ENCODE data around the gene SLC25A21. TPM values are rescaled to one million over a fixed set of nuclear protein-coding genes. Genes with fewer than 3 reads are reported as not detected.
"Not testable (repeated sequence)": the region's sequence is repeated elsewhere in the genome, so short reads cannot be mapped to it uniquely, and the experiment has no call there.

SLC25A21 gene
- total RNA-seq, 2 donors from 2014 or later, result 0.73 to 0.77 TPM

DNA sequence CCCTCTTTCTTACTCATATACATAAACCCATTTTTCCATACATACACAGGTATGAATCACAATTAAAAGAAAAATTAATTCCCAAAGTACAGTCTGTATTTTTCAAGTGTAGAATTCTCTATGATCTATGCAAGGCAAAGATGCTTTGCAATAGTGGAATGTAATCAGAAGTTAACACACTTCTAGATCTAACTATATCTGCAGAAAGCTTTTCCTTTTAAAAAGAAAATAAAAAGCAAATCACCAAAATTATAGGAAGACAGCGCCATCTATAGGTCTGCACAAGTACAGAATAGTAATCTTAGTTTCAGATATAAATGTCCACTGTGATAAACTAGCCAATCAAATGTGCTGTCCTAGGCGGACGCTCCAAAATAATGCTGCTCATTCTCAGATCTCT lies 22.0 kb downstream of the SLC25A21 start:
- ATAC-seq (peak in 1 of 2 donors; percentile 47), DNase-seq (no peak)
- intact Hi-C loops (cut with DNase I), result loop anchor here in 1 of 2 donors (10.0 kb wide), 1 partner anchor 506 kb away; no protein-coding TSS in a partner anchor

DNA sequence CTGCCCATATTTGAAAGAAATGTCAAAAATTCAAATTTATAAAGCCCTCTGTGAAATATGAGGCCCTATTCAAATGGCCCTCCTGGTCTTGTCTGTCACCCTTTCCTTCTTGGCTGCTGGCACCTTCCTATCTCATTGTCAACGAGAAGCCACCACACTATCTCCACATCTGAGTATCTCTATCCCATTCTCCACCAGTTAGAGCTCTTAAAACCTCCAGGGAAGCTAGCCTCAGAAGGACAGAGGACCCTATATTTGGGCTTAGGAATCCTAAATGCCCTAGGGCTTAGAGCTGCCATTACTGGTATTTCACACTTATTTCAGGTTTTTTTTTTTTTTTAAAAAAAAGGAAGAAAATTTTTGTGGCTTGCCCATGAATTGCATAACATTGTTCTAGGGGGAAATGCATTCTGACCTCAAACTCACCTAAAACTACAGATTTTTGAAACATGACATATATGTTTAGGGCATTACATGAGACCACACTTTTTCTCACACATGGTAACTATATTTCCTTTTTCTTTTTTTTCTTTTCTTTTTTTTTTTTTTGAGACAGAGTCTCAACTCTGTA lies 25.0 kb downstream of the SLC25A21 start:
- intact Hi-C loops (cut with DNase I), result no loop called here
- DNase-seq (no peak), ATAC-seq (no peak)

DNA sequence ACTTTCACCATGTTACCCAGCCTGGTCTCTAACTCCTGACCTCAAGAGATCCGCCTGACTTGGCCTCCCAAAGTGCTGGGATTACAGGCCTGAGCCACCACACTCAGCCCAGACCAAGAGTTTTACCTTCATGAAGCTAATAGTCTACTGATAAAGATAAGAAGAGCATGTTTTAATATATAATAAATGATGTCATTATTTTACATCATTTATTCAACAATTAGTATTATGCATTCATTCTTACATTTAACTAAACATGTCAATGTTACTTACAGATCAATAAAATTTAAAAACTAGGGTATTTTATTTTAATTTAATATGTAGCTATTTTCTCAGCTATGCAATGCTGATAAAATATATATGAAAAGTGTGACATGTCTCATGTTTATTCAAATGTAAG lies 26.0 kb downstream of the SLC25A21 start:
- intact Hi-C loops (cut with DNase I); DNase-seq; ATAC-seq: not testable (repeated sequence)

DNA sequence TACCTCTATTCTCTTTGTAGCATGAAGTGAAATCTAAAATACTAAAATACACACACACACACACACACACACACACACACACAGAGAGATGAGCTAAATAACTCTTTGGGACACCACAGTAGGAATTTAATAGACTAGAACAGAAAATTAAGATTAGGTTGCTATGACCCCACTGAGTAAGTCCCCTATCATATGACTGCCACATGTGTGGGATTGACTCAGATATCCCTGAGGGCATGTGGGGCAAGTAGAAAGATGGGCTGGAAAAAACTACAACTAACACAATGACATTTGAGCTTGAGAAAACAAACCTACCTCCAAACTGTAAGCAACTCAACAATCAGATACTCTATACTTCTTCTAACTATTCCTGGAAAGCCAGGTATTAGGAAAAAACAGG lies 27.0 kb downstream of the SLC25A21 start:
- ATAC-seq (no peak), DNase-seq (no peak)
- intact Hi-C loops (cut with DNase I), result no loop called here

DNA sequence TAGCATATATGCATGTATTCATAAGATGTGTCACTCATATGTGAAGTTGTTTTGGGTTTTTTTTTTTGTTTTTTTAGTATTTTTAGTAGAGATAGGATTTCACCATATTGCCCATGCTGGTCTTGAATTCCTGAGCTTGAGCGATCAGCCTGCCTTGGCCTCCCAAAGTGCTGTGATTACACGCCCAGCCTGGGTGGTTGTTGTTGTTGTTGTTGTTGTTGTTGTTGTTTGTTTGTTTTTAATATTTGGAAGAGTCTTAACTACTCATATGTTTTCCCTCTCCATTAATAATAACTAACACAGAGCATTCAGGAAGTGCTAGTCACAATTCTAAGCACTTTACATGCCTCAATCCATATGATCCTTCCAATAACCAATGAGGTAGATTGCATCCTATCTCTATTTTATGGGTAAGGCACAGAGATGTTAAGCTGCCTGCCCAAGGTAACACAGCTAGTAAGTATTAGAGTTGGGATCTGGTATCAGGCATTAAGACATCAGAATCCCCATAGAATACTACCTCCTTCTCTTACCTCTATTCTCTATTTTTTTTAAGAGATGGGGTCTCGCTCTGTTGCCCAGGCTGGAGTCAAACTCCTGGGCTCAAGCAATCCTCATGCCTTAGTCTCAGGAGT lies 27.6 kb downstream of the SLC25A21 start:
- intact Hi-C loops (cut with DNase I), result no loop called here
- DNase-seq (no peak), ATAC-seq (no peak)

DNA sequence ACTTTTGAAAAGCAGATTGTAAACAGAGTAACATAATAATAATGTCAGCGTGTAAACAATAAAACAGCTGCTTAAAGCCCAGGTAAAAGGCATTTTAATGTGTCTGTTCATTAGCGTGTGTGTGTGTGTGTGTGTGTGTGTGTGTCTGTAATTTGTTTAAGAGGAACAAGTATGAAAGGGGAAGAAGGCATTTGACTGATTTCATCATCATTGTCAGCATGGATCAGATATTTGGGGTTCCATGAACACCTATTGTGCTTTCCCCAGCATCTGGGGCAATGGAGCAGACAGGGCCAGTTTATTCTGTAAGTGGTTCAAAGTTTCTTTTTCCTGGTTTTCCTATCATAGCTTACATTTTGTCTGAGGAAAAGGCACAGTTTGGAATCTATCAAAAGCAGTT lies 28.9 kb downstream of the SLC25A21 start:
- no peak for DNase-seq
- intact Hi-C loops (cut with DNase I), result no loop called here

DNA sequence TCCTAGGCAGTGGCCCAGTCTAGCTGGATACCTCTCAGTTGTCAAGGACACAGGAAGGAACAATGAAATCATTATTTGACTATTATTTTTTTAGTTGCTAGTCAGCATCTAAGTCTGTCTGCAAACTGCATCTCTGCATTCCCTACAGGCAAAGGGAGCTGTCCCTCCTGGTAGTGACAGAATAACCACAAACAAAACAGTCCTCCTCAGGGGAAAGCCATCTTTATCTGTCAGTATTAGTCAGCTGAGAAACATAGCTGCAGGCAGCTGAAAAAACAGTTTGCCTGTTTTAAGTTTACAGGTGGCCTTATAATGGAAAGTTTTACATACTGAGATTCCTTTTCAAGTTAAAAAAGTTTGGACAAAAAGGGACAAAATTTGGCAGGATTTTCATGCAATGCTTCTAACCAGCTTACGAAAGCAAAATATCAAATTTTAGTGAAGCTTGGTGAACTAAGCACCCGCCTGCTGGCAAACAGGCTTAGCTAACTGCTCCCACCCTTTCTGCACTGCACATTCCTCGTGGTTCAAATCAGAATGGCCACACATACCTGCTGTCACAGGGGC lies 29.5 kb downstream of the SLC25A21 start:
- ATAC-seq, result no peak
- intact Hi-C loops (cut with DNase I), result no loop called here
- no peak for DNase-seq

More for the DNA sequence above, 28.9 kb downstream of the SLC25A21 start:
- no peak for ATAC-seq

DNA sequence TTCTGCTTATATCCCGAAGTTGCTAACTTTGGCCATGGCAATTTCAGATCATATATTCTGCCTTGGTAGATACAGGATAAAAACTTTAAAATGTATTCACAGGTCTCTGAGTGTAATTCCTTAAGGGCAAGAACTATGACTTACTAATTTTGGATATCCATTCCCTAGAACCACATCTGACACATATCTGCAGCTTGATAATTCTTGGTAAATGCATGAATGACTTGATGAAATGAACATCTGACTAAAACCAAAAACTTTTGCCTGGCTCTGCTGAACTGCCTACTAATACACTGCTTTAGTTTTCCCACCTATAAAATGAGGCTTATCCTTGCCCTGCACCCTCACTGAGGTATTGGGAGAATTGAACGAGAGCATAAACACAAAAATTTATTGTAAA lies 32.2 kb downstream of the SLC25A21 start:
- intact Hi-C loops (cut with DNase I), result no loop called here
- no peak for ATAC-seq
- DNase-seq, result no peak

DNA sequence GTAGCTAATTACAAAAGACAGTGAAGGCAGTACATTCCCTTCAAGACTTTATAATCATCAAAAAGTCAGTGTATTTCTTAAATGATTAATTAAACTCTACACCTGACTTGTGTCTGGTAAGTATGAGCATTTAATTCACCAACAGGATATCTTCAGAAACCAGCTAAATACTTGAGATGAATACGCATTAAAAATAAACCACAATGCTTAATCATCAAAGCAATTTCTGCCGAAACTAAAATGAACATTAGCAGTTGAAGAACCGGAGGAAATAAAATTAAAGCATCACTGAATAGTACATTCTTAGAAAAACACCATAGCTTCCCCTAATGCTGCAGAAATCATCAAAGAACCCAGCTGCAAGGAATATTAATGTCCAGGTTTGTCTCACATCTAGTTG lies 32.7 kb downstream of the SLC25A21 start:
- no peak for ATAC-seq
- intact Hi-C loops (cut with DNase I), result no loop called here
- DNase-seq, result no peak

DNA sequence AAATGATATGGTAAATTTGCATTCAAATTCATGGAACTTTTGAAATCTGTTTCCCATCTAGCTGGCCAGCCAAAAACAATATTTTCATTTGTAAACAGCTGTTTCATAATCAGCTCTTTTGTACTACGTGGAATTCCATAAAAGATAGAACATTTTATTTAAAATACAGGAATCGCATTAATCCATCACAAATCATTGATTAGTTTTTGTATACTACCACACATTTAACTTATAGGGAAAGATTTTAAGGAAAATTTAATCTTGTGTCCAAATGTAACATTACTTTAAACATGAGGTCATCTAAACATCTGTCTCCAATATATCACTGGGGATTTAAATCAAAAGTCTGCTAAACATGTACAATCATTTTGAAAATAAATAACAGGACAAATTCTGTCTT lies 33.5 kb downstream of the SLC25A21 start:
- ATAC-seq (no peak), DNase-seq (no peak)
- intact Hi-C loops (cut with DNase I), result no loop called here

DNA sequence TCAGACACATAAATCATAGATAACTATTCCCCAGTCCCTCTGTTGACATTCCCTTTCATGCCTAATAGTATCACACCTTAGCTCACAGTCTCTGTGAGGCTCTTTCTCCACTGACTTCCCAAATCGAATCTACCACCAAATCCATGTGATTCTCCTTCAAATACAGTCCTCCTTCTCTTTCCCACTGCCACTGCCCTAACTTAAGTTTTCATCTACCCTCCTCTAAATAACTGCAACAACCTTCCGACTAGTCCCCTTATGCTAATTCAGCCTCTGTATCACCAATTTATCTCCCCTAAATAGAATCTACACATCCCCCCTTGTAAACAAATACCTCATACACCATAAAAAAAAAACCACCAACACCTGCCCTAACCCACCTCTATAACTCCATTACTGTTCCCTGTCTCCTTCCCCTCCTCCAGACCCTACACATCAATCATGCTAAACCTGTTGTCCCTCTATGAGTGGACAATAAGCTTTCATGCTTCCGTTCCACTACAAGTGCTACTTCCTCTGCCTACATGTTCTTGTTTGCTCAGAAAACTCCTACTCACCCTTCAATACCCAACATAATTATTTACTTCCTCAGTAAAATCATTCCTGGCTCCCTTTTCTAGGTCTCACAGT lies 39.0 kb downstream of the SLC25A21 start:
- ATAC-seq, result no peak
- intact Hi-C loops (cut with DNase I), result no loop called here

DNA sequence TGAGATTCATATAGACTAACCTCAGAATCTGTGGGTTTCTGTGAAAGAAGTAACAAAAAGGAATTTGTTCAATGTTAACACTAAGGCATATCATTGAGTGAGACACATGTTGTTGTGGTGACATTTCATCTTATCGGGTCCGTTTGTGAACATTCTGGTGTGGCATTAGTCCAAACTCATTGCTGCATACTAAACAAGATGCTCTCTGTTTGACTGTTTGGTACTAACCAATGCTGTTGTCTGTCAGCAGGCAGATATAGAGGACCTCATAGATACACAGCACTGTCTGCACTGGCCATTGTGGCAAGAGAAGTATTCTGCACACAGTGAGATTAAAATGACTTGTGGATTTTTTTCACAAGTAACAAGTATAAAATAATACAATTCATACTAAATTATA lies 41.2 kb downstream of the SLC25A21 start:
- ATAC-seq, result no peak
- intact Hi-C loops (cut with DNase I), result no loop called here
- DNase-seq, result no peak

More for the DNA sequence above, 39.0 kb downstream of the SLC25A21 start:
- no peak for DNase-seq

DNA sequence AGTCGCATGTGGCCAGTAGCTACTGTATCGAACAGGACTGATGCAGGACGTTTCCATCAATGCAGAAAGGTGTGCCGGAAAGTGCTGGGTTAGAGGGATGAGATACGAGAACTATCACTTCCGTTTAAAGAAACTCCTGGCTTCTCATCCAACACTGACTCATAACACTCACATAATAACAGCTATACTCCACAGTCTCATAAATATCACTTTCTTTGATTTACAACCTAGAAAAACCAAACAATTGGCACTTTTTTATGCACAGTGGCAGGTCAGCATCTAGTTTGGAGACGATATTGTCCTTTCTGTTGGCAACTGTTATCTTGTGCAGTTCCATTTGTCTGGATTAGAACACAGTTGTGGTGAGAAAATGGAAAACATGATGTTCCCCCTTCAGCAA lies 43.4 kb downstream of the SLC25A21 start:
- intact Hi-C loops (cut with DNase I), result no loop called here
- ATAC-seq (no peak), DNase-seq (no peak)

DNA sequence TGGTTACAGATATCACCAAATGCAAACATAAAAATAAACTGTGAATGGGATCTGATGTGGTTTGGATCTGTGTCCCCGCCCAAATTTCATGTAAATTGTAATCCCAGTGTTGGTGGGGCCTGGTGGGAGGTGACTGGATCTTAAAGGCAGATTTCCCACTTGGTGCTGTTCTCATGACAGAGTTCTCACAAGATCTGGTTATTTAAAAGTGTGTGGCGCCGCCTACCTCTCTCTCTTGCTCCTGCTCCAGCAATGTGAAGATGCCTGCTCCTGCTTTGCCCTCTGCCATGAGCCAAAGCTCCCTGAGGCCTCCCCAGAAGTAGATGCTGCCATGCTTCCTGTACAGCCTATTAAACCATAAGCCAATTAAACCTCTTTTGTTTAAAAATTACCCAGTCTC lies 47.8 kb downstream of the SLC25A21 start:
- DNase-seq, result no peak
- intact Hi-C loops (cut with DNase I), result no loop called here
- no peak for ATAC-seq

DNA sequence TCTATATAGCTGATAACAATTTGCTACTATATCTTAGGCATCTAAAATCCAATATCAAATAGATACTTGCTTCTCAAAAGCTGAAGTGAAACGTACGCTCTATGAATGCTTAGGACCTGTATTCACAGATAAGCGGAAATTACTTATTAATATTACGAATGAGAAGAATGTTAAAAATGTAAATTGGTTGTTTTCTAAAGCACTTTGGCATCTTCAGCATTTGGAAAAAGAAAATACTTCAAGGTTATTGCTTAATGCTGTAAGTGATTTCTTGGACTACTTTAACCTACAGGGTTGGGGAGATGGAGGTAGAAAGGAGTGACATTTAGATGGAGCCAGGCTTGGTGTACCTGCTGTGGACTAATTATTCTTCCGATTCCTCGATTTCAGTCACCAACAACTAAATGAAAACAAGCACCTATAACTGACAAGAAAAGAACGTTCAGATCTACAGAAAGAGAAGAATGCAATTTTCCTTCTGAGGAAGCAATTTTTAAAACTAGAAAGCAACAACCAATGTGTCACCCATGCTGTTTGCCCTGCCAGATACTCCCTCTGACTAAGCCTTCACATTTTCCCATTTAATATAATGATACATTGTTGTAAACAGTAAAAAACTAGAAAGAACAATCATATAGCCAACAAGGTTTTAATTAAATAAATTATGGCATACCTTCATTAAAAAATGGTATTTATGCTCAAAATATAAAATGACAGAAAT lies 49.3 kb downstream of the SLC25A21 start:
- DNase-seq (no peak), ATAC-seq (no peak)
- intact Hi-C loops (cut with DNase I), result no loop called here

DNA sequence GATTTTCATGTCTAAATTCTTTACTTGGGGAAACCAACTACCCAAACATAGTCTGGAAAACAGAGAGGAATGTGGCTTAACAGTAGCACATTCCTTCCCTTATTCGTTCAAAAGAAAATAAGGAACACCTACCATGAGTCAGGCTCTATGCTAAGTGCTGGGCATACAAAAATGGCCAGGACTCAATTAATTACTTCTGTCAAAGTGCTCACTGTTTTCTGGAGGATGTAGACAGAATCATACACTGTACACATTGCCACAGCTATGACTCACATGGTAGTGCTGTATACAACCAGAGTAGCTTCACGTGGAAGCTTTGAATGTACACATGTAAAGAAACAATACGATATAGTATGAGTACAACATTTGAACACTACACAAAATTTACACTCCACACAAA lies 50.1 kb downstream of the SLC25A21 start:
- ATAC-seq (peak in 1 of 2 donors; percentile 42), DNase-seq (no peak)
- intact Hi-C loops (cut with DNase I), result no loop called here

DNA sequence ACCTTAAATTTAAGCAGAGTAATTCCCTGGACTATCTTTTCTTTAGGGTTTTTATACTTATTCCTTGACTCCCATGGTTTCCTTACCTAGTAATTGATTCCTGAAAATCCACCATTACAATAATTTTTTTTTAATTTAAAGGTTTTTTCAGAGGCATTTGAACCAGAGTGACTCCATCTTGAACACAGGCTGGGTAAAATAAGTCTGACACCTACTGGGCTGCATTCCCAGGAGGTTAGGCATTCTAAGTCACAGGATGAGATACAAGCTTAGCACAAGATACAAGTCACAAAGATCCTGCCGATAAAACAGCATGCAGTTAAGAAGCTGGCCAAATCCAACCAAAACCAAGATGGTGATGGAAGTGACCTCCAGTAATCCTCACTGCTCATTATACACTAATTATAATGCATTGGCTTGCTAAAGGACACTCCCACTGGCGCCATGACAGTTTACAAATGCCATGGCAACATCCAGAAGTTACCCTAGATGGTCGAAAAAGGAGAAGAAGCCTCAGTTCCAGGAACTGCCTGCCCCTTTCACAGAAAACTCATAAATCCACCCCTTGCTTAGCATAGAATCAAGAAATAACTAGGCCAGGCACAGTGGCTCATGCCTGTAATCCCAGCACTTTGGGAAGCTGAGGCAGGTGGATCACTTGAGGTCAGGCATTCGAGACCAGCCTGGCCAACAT lies 53.6 kb downstream of the SLC25A21 start:
- DNase-seq (no peak), ATAC-seq (no peak)
- intact Hi-C loops (cut with DNase I), result no loop called here

DNA sequence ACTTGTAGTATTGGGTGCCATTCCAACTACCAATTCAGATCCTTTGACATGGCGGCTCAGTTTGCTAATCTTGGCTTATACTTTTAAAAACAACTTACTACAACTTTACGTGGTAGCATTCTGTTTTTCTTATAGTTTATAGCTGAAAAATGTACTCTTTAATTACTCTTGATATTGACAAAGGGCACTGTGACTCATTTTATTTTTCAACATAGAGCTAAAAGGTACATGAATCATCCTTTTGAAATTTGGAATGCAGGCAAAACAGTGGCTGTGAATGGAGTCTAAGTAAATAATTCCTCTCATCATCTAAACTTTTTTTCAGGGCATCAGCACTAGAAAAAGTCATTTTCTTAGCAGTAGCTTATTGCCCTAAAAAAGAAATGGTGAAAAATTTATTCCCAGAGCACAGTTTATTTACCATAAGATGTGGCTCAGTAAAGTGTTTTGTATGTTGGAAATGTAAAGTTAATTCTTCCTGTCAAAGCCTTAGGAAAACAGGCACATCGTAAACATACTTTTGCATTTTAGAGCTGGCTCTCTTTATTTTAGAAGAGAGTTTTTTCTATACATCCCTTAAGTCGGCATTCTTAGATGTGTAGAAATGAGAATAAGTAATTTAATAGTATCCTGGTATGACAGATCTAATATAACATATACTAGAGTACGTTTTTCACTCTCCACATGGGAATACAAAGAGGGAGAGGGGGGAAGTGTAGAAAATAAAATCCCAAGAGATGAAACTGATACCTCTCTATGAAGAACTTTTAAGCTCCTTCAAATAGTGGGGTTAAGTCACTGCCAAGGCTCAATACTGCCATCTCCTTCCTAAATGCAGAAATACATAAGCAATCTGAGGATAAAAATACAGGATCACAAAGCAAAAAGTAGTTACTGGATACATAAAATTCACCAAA lies 55.2 kb downstream of the SLC25A21 start:
- intact Hi-C loops (cut with DNase I), result no loop called here
- DNase-seq, result no peak
- no peak for ATAC-seq
